ENCODE data around the gene ALS2CL. TPM values are rescaled to one million over a fixed set of nuclear protein-coding genes. Genes with fewer than 3 reads are reported as not detected.

ALS2CL gene
- total RNA-seq, 2 experiments from 2014 or later = 15.5 to 16.6 TPM

GRCh38 chr3:46661776-46662766, 31.4 kb downstream of the ALS2CL start:
- no peak overlapping the region for H3K4me3 Mint-ChIP-seq
- POLR2A ChIA-PET = interaction anchor here (0.7 kb wide), 1 partner anchor 37 kb away, joined by 3 read pairs; no protein-coding TSS in a partner anchor
- peaks cover 3% of the 10 kb centered on the region for H3K4me1 Mint-ChIP-seq
- no peak overlapping the region for H3K27ac Mint-ChIP-seq
- H3K36me3 Mint-ChIP-seq (ENCODE audit: low read depth) = no peaks in the 10 kb centered on the region
- peaks cover 7% of the 10 kb centered on the region for H3K27me3 Mint-ChIP-seq
- DNase-seq = no peak
- CTCF ChIA-PET = interaction anchor here (0.7 to 2.5 kb wide), 3 partner anchors 11 to 173 kb away, joined by 4 to 9 read pairs (median 4); no protein-coding TSS in a partner anchor
- no peaks in the 10 kb centered on the region for H3K9me3 Mint-ChIP-seq

GRCh38 chr3:46660543-46661523, 32.6 kb downstream of the ALS2CL start:
- no peak for DNase-seq
- CTCF ChIA-PET = interaction anchor here (1.3 kb wide), 1 partner anchor 12 kb away, joined by 4 read pairs; no protein-coding TSS in a partner anchor
- H3K27ac Mint-ChIP-seq = no peak overlapping the region
- H3K36me3 Mint-ChIP-seq (ENCODE audit: low read depth) = no peaks in the 10 kb centered on the region
- peaks cover 3% of the 10 kb centered on the region for H3K4me1 Mint-ChIP-seq
- POLR2A ChIA-PET = no interaction called here
- no peaks in the 10 kb centered on the region for H3K9me3 Mint-ChIP-seq
- H3K27me3 Mint-ChIP-seq = peaks cover 7% of the 10 kb centered on the region
- H3K4me3 Mint-ChIP-seq = no peak overlapping the region

DNA sequence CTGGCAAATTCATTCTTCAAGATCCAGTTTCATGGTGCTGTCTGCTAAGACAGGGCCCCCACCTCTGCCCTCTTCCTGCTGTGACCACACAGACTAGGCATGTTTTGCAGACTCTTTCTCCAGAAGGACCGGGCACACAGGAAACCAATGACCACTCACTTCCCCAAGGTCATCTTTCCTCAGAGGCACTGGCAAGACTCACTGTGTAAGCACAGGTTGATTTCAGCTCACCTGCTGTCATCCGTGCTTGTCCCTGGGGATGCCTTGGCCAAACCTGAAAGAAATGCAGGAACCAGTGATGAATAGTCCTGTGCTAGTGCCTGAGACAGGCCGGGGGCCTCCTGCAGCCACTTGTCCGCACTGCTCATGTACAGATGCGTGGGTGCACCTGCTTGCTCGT, 33.5 kb downstream of the ALS2CL start:
- ChIA-PET POLR2A (no interaction called here), CTCF (no interaction called here)
- Mint-ChIP-seq H3K36me3 (ENCODE audit: low read depth) (no peaks in the 10 kb centered on the region), H3K27ac (no peak overlapping the region), H3K4me3 (no peak overlapping the region), H3K9me3 (no peaks in the 10 kb centered on the region), H3K4me1 (peaks cover 3% of the 10 kb centered on the region), H3K27me3 (peaks cover 7% of the 10 kb centered on the region)
- no peak for DNase-seq

DNA sequence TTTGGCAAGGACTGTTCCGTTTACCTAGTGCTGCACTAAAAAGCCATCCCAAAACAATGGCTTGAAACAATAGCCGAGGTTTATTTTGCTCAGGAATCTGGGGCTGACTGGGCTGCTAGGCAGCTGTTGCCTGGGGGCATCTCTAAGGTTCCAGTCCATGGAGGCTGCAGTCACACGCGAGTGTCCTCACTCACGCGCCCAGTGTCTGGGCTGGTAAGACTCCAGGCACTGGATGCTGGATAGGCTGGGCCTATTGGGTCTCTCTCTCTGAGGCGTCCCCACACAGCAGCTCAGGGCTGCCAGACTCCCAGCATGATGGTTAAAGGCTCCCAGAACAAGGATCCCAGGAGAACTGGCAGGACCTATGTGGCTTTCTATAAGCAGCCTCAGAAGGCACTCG, 34.2 kb downstream of the ALS2CL start:
- DNase-seq = no peak
- Mint-ChIP-seq H3K4me3 (no peak overlapping the region), H3K9me3 (no peaks in the 10 kb centered on the region), H3K27ac (no peak overlapping the region), H3K27me3 (peaks cover 10% of the 10 kb centered on the region), H3K36me3 (ENCODE audit: low read depth) (no peaks in the 10 kb centered on the region), H3K4me1 (peaks cover 3% of the 10 kb centered on the region)
- POLR2A ChIA-PET = no interaction called here
- CTCF ChIA-PET = no interaction called here

GRCh38 chr3:46656778-46657556, 36.5 kb downstream of the ALS2CL start:
- no peak for DNase-seq
- Mint-ChIP-seq H3K36me3 (ENCODE audit: low read depth) (no peaks in the 10 kb centered on the region), H3K27me3 (peaks cover 7% of the 10 kb centered on the region), H3K27ac (no peak overlapping the region), H3K9me3 (peaks cover 6% of the 10 kb centered on the region), H3K4me3 (no peak overlapping the region), H3K4me1 (peaks cover 3% of the 10 kb centered on the region)
- CTCF ChIA-PET = no interaction called here
- POLR2A ChIA-PET = no interaction called here

DNA sequence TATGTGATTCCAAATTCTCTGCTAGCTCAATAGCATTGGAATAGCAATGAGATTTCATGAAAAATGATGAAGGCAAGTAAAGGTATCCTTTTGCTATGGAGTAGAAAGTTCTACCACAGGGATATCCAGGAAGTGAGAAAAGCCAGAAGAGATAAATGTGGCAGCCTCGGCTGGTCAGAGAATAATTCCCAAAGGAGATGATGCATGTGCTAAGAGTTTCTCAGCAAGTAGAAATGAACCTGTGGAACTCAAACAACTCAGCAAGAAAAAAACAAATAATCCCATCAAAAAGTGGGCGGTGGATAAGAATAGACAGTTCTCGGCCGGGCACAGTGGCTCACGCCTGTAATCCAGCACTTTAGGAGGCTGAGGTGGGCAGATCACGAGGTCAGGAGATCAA, 38.2 kb downstream of the ALS2CL start:
- no peak overlapping the region for H3K4me3 Mint-ChIP-seq
- CTCF ChIA-PET = no interaction called here

GRCh38 chr3:46651084-46651483, 42.4 kb downstream of the ALS2CL start:
- ChIA-PET POLR2A (no interaction called here), CTCF (interaction anchor here (0.7 kb wide), 1 partner anchor 475 kb away, joined by 4 read pairs; no protein-coding TSS in a partner anchor)
- H3K36me3 Mint-ChIP-seq (ENCODE audit: low read depth) = no peaks in the 10 kb centered on the region
- no peak overlapping the region for H3K4me3 Mint-ChIP-seq
- DNase-seq = no peak
- H3K9me3 Mint-ChIP-seq = peaks cover 12% of the 10 kb centered on the region
- H3K27ac Mint-ChIP-seq = no peak overlapping the region
- H3K27me3 Mint-ChIP-seq = peaks cover 23% of the 10 kb centered on the region
- H3K4me1 Mint-ChIP-seq = no peaks in the 10 kb centered on the region

More for the DNA sequence above, 38.2 kb downstream of the ALS2CL start:
- POLR2A ChIA-PET = no interaction called here
- Mint-ChIP-seq H3K36me3 (ENCODE audit: low read depth) (no peaks in the 10 kb centered on the region), H3K27me3 (peaks cover 17% of the 10 kb centered on the region), H3K27ac (no peak overlapping the region), H3K4me1 (peaks cover 3% of the 10 kb centered on the region), H3K9me3 (peaks cover 12% of the 10 kb centered on the region)
- DNase-seq = no peak

GRCh38 chr3:46649436-46649835, 44.0 kb downstream of the ALS2CL start:
- H3K9me3 Mint-ChIP-seq = peaks cover 12% of the 10 kb centered on the region
- H3K4me3 Mint-ChIP-seq = no peak overlapping the region
- H3K27ac Mint-ChIP-seq = no peak overlapping the region
- no peak for DNase-seq
- H3K4me1 Mint-ChIP-seq = no peaks in the 10 kb centered on the region
- POLR2A ChIA-PET = interaction anchor here (0.6 kb wide), 1 partner anchor 171 kb away, joined by 3 read pairs; no protein-coding TSS in a partner anchor
- no peaks in the 10 kb centered on the region for H3K36me3 Mint-ChIP-seq (ENCODE audit: low read depth)
- CTCF ChIA-PET = no interaction called here
- peaks cover 22% of the 10 kb centered on the region for H3K27me3 Mint-ChIP-seq

GRCh38 chr3:46648096-46648495, 45.4 kb downstream of the ALS2CL start:
- no peak for DNase-seq
- no peaks in the 10 kb centered on the region for H3K36me3 Mint-ChIP-seq (ENCODE audit: low read depth)
- no peaks in the 10 kb centered on the region for H3K4me1 Mint-ChIP-seq
- no peak overlapping the region for H3K4me3 Mint-ChIP-seq
- no peak overlapping the region for H3K27ac Mint-ChIP-seq
- peaks cover 26% of the 10 kb centered on the region for H3K27me3 Mint-ChIP-seq
- peaks cover 12% of the 10 kb centered on the region for H3K9me3 Mint-ChIP-seq
- ChIA-PET POLR2A (no interaction called here), CTCF (no interaction called here)

DNA sequence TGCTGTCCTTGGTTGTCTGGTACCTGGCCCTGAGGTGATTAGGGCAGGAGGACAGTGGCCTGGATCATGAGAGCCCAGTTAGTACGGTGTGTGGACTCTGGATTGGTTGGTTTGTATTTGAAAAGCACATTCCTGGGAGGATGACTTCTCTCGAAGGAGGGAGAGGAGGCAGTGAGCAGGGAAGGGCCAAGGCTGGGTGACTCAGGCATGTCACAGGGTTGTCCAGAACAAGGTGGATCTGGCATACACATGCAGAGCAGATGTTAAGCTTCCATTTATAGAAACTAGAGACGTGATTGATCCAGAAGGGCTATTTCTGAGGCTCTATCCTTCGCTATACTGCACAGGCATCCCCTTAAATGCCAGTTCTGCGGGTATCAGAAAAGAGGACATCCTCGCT, 46.8 kb downstream of the ALS2CL start:
- Mint-ChIP-seq H3K36me3 (ENCODE audit: low read depth) (no peaks in the 10 kb centered on the region), H3K9me3 (peaks cover 3% of the 10 kb centered on the region), H3K27ac (no peak overlapping the region), H3K4me3 (no peak overlapping the region), H3K4me1 (no peaks in the 10 kb centered on the region), H3K27me3 (peaks cover 22% of the 10 kb centered on the region)
- ChIA-PET CTCF (no interaction called here), POLR2A (no interaction called here)
- DNase-seq = no peak

GRCh38 chr3:46643701-46644100, 49.8 kb downstream of the ALS2CL start:
- no peaks in the 10 kb centered on the region for H3K36me3 Mint-ChIP-seq (ENCODE audit: low read depth)

DNA sequence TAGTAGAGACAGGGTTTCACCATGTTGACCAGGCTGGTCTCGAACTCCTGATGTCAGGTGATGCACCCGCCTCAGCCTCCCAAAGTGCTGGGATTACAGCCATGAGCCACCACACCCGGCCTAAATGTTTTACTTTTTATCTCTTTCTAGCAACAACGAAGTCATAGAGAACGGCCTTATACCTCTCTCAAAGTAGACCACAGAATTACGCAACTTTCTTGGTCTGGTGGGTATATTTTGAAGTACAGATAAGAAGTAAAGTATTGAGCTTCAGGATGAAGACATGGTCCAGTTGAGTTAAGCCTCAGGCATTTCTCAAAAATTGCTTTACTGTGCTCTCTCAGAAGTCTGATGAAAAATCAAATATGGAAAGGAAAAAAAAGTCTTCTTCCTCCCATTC, 50.5 kb downstream of the ALS2CL start:
- Mint-ChIP-seq H3K36me3 (ENCODE audit: low read depth) (no peaks in the 10 kb centered on the region), H3K27me3 (peaks cover 20% of the 10 kb centered on the region), H3K4me3 (no peak overlapping the region), H3K9me3 (peaks cover 9% of the 10 kb centered on the region), H3K4me1 (no peaks in the 10 kb centered on the region), H3K27ac (no peak overlapping the region)
- no peak for DNase-seq
- ChIA-PET CTCF (interaction anchor here (1.4 kb wide), 1 partner anchor 14 kb away, joined by 5 read pairs; no protein-coding TSS in a partner anchor), POLR2A (no interaction called here)

More at GRCh38 chr3:46643701-46644100, 49.8 kb downstream of the ALS2CL start:
- no peaks in the 10 kb centered on the region for H3K4me1 Mint-ChIP-seq
- ChIA-PET POLR2A (no interaction called here), CTCF (interaction anchor here (1.4 kb wide), 1 partner anchor 14 kb away, joined by 5 read pairs; no protein-coding TSS in a partner anchor)
- H3K4me3 Mint-ChIP-seq = no peak overlapping the region
- no peak overlapping the region for H3K27ac Mint-ChIP-seq
- H3K9me3 Mint-ChIP-seq = peaks cover 9% of the 10 kb centered on the region
- no peak for DNase-seq
- H3K27me3 Mint-ChIP-seq = peaks cover 22% of the 10 kb centered on the region
